Right hindlimb (tissue), 1 donor: ENCODE results near the gene RDH13.
"Not testable (repeated sequence)": the region's sequence is repeated elsewhere in the genome, so short reads cannot be mapped to it uniquely, and the experiment has no call there.

ENCODE experiments used
- DNase-seq: peaks from one replicate; pipeline ENCODE4 v3.0.0-alpha.2; 2018

Gene RDH13

DNA sequence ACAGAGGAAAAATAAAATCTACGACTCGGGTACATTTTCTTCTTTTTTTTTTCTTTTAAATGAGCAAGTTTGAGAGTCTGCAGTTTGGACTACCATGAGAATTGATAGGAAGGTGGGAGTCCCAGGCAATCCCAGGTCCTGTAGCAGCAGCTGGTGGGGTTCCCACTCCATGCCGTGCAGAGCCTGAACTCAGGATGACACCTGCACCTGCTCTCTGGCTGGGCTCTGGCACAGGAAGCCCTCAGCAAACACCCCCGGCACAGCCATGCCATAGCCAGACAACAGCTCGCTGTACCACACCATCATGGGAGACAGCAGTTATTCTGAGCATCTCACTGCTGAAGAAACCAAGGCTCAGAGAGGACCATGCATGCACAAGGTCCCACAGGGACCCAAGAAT, 18.7 kb downstream of the RDH13 start:
- DNase-seq = no peak

DNA sequence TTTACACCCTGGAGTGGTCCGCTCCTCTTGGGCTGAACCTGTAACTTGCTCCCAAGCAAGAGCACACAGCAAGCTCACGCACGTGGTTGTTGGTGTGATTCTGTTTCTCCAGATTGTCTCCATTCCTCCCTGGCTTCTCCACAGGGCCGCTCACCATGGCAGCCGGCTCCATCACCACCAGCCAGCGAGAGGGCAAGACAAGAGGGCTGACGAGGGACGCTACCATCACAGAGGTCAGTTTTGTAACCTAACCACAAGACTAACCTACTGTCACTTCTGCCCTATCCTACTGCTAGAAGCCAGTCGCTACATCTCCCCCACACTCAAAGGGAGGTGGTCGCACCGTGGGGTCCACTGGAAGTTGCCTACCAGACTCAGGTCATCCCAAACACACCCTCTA, 20.3 kb downstream of the RDH13 start:
- no peak for DNase-seq

DNA sequence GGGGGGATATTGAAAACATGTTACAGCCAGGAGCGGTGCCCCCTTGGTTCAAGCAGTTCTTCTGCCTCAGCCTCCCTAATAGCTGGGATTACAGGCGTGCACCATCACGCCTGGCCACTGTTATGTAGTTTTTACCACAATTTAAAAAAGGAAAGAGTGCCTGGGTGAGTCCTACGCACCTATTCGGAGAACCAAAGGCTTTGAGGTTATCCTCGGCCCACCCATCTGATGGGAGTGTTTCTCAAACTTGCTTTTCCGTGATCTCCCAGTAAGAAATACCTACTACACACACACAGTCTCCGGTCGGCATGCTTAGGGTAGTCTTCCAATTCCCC, 20.6 kb downstream of the RDH13 start:
- DNase-seq = no peak

DNA sequence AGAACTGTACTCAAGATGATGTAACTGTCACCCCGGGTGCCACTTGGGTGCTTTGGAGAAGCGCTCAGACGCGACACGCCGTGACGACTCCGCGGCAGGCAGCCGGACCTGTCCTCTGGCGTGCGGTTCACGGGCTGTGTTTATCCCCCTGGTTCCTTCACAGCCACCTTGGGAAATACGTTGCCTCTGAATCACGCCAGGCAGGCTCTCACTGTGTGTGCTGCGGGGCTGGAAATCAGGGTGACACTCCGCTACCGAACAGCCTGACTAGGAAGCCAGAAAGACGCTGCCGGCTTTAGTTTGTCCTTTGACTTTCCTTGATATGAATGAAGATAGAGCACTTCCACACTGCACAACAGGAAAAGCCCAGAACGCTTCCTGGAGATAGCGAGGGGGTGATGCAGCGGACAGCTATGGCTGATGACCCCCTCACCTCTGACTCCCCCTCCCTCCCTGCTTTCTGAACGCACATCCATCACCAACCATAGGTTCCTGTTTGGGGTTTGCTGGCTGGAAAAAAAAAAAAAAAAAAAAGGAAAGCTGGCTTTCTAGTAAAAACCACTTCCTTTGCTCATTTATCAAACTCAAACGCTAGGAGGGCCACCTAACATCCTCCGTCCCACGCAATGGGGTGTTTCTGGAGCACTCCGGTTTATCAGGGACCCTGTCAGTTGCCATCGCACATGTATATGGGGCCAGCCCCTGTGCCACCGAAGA, 21.2 kb downstream of the RDH13 start:
- no peak for DNase-seq

DNA sequence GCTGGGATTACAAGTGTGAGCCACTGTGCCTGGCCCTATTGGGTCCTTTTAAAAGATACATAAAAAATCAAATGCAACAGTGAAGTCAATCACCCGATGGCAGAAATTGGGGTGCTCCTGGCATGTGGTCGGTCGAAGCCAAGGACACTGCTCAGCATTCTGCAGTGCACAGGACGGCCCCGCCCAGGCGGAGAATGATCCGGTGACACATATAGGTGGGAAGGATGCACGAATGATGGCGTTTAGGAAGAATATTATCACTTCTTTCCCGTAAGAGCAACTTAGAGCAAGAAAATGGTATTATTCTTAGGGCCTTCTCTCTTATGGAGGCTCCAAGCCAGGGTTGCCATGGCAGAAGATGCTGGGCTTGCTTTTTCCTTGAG, 21.7 kb downstream of the RDH13 start:
- DNase-seq = no peak

DNA sequence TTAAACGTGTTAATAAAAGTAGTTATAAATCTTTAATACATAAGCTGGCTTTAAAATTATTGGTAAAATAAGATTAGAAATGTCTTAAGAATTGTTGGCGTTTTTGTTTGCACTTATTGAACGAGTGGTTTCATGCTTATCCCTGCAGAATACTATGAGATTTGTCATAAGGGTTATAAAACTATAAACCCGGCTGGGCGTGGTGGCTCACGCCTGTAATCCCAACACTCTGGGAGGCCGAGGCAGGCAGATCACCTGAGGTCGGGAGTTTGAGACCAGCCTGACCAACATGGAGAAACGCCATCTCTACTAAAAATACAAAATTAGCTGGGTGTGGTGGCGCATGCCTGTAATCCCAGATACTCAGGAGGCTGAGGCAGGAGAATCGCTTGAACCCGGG, 22.3 kb downstream of the RDH13 start:
- DNase-seq = not testable (repeated sequence)

DNA sequence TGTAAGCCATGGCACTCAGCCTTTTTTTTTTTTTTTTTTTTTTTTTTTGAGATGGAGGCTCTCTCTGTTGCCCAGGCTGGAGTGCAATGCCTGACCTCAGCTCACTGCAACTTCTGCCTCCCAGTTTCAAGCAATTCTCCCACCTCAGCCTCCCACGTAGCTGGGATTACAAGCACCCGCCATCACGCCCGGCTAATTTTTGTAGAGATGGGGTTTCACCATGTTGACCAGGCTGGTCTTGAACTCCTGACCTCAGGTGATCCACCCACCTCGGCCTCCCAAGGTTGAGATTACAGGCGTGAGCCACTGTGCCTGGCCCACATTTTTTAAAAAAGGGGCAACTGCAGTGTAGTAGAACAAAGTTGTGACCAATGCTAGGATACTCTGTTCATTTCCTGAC, 25.3 kb downstream of the RDH13 start:
- DNase-seq = not testable (repeated sequence)

DNA sequence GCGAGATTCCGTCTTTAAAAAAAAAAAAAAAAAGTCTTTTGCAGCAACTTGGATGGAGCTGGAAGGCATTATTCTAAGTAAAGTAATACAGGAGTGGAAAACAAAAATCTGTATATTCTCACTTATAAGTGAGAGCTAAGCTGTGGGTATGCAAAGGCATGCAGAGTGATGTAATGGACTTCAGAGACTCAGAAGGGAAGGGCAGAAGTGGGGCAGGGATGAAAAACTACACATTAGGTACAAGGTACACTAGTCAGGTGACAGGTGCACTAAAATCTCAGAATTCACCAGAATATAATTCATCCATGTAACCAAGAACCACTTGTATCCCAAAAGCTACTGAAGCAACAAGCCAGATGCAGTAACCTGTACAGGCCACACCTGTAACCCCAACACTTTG, 26.9 kb downstream of the RDH13 start:
- DNase-seq = no peak

DNA sequence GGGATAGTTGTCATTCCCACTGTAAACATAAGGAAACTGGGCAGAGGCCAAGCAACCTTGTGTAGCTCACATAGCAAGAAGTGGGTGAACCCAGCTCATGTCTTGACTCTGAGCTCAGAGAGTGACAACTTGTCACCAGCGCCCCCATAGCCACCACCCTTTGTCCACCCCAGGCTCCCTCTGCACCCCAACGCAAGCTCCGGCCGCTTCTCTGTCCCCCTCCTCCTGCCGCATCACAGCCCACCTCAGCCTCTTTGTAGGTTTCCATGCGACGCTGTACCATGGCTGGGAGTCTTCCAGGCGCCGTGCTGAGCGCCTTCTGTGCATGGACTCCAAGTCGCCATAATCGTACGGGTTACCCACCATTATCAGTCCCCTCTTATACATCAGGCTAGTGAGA, 28.2 kb downstream of the RDH13 start:
- DNase-seq = no peak

DNA sequence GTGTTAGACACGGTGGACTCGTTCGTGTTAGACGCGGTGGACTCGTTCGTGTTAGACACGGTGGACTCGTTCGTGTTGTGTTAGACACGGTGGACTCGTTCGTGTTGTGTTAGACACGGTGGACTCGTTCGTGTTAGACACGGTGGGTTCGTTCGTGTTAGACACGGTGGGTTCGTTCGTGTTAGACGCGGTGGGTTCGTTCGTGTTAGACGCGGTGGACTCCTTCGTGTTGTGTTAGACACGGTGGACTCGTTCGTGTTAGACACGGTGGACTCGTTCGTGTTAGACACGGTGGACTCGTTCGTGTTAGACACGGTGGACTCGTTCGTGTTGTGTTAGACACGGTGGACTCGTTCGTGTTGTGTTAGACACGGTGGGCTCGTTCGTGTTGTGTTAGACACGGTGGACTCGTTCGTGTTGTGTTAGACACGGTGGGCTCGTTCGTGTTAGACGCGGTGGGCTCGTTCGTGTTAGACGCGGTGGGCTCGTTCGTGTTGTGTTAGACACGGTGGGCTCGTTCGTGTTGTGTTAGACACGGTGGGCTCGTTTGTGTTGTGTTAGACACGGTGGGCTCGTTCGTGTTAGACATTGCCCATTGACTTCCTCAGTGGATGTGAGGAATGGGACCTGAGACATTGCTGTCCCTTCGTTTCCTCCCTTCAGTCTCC, 29.8 kb downstream of the RDH13 start:
- DNase-seq = not testable (repeated sequence)

DNA sequence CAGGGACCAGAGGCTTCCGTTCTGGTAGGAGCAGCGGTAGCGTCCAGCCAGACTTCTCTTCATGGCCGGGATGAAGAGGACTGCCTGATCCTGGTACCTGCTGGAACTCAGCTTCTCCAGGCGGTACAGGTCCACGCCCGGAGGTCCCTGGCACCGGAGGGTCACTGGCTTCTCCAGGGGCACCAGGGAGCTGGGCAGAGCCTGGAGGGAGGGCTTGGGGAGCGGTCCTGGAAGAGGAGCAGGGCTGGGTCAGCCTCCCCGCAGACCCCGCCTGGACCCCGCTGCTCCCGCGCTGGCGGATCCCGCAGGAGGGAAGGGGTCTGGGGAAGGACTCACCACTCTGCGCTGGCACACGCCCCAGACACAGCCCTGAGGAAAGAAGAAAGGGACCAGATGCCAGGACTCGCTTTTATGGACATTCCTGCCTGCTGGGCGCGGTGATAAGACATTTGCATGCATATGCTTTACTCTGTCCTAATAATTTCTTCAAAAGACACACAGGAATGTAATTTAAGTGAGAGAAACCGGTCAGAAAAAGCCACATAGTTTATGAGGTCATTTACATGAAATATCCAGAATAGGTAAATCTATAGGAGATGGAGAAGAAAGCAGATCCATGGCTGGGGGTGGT, 30.7 kb downstream of the RDH13 start:
- no peak for DNase-seq

DNA sequence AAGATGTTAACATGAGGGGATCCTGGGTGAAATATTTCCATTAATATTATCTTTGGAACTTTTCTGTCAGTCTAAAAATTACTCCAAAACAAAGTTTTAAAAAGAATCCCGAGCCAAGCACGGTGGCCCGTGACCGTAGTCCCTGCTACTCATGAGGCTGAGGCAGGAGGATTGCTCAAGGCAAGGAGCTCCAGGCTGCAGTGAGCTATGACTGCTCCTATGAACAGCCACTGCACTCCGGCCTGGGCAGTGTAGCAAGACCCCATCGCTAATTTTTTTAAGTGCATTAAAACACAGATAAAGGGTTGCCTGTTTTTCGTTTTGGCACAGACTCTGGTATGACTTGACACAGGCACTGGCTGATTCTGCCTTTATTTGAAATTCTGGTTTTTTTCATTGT, 31.8 kb downstream of the RDH13 start:
- DNase-seq = no peak

DNA sequence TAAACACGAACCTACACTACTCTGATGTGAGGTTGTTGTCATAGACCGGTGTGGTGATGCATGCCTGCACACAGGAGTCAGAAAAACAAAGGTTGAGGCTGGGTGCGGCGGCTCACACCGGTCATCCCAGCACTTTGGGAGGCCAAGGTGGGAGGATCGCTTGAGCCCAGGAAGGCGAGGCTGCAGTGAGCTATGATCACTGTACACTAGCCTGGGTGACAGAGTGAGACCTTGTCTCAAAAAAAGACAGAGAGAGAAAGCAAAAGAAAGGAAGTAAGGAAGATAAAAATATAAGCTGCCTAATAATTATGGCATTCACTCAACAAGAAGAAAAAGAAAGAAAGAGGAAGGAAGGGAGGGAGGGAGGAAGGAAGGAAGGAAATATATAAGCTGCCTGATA, 34.2 kb downstream of the RDH13 start:
- no peak for DNase-seq

DNA sequence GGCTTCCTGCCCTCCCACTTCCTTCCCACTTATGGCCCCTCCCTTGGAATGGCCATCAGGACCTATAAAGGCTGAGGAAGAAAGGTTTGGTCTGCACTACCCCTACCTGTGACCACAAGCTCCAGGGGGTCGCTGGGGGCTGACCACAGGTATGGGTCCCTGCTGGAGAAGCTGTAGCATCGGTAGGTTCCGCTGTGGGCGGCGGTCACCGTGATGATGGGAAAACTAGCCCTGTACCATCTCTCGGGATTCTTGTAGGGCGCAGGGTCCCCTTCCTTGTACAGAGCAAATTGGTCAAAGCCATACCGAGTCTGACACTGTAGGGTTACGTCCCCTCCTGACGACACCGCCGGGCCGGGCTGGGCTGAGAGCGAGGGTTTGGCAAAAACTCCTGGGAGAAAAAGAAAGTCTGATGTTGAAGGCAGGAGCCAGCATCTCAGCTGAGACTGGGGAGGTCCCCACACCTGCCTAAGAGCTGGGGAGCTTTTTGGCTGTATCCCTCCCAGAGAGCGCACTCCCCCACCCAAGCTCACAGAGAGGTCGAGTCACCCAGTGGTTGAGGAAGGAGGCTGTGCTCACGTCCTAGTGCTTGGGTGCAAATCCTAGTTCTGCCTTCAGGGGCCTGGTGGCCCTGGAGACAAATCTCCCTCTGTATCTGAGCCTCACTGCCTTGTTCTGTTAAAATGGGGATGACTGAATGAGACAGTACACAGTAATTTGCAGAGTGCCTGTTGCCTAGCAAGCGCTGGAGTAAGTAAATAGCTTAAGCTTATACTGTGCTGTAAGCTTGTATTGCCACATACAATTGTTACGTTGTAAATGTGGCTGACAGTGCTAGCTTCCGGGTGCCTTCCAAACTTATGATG, 35.2 kb downstream of the RDH13 start:
- no peak for DNase-seq

DNA sequence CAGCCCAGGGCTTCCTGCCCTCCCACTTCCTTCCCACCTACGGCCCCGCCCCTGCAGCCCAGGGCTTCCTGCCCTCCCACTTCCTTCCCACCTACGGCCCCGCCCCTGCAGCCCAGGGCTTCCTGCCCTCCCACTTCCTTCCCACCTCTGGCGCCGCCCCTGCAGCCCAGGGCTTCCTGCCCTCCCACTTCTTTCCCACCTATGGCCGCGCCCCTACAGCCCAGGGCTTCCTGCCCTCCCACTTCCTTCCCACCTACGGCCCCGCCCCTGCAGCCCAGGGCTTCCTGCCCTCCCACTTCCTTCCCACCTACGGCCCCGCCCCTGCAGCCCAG, 35.8 kb downstream of the RDH13 start:
- DNase-seq = not testable (repeated sequence)

DNA sequence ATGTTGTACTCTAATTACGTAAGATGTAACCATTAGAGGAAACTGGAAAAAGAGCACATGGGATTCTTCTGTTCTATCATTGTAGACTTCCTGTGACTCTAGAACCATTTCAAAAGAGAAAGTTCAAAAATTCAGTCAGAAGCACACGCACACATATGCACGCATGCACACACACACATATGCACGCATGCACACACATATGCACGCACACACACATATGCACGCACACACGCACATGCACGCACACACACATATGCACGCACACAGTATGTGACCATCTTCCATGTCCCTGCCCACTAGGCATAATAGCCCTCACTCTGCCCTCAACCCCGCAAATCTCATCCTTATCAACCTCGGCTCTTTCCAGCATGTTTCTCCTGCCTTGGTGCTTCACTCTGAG, 38.8 kb downstream of the RDH13 start:
- no peak for DNase-seq

DNA sequence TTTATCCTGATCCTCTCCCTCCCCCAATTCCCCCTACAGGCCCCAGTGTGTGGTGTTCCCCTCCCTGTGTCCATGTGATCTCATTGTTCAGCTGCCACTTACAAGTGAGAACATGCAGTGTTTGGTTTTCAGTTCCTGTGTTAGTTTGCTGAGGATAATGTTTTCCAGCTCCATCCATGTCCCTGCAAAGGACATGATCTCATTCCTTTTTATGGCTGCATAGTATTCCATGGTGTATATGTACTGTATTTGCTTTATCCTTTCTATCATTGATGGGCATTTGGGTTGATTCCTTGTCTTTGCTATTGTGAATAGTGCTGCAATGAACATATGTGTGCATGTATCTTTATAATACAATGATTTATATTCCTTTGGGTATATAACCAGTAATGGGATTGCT, 42.6 kb downstream of the RDH13 start:
- not testable (repeated sequence) for DNase-seq

DNA sequence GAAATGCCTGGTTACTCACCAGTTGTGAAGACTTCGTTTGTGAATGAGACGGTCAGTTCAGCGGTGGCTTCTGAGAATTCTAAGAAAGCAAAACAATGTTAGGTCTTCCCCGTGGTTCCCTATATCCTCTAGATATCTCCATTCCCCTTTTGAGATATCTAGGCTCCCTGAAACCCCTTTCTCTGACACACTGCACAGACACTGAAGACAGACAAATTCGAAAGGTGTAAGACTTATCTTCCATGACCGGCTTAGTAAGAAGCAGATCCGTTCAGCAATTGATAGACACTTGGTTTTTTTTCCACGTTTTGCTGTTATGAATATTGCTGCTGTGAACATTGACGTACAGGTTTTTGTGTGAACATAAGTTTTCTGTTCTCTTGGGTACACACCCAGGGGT, 44.3 kb downstream of the RDH13 start:
- DNase-seq = no peak

DNA sequence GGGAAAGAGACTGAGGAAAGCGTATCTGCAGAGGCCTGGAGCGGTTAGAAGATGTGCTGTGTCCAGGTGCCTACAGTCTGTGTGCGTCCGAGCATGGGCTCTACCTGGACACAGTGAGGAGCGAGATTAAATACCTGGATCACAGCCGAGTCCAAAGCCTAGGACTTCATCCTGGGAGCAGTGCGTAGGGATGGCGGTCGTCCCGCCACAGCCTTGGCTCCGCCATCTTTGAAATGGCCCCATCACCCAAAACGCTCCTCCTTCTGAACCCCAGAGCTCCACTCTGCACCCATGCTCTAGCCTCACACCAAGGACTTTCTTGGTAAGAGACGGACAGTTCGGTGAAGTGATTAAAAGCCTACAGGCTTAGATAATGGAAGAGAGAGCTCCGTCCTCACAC, 44.7 kb downstream of the RDH13 start:
- DNase-seq = no peak

DNA sequence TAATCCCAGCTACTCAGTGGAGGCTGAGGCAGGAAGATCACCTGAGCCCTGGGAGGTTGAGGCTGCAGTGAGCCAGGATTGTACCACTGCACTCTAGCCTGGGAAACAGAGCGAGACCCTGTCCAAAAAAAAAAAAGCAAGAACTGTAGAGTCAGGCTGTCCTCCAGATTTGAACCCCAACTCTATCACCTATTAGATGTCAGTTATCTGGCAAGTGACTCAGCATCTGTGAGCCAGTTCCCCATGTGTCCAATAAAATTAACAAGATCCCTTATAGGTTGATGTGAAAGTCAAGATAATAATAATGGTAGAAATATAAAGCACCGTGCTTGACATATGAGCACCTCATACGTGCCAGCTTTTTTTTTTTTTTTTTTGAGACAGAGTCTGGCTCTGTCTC, 46.9 kb downstream of the RDH13 start:
- DNase-seq = no peak

DNA sequence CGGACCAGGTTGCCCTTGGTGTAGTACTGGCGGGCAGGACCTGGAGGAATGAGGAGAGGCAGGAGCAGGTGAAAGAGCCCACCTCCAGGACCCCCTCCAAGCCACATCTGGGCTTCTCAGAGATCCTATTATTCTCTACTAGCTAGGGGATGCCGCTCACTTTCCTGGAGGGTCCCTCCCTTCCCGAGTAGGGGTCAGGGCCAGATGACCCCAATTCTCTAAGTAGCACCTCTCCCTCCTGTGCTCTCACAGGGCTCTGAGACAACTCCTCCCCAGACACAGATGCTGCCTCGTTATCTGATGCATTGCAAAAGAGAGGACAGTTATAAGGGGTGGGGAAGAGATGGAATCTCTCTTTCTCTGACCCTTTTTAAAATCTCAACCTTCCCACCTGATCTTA, 47.8 kb downstream of the RDH13 start:
- no peak for DNase-seq

DNA sequence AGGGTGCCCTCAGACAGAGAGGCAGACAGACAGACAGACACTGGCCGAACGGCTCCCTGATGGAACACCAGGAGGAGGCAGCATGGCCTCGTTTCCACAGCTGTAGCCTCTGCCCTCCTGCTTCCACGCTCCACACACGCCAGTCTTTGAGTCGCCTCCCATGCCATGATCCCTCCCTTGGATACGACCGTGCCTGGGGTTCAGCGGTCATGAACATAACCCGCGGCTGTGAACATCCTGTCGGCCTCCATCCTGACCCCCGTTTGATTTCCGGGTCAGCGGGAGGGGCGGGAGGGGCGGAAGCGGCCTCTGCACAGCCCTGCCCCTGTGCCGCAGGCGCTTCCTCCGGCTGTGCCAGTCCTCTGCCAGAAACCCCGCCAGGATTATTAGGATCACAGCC, 48.2 kb downstream of the RDH13 start:
- DNase-seq = no peak

DNA sequence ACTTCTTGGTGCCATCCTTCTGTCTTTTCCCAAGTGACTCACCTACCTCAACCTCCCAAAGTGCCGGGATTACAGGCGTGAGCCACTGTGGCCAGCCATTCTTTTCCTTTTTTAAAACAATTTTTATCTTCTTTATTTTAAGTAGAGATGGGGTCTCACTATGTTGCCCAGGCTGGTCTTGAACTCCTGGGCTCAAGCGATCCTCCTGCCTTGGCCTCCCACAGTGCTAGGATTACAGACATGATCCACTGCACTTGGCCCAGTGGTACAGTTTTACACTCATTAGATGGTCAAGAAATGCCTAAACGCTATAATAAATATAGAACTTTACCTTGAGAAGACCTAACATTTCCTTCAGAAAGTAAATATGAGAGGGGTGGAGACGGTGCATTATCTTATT, 49.4 kb downstream of the RDH13 start:
- DNase-seq = no peak

DNA sequence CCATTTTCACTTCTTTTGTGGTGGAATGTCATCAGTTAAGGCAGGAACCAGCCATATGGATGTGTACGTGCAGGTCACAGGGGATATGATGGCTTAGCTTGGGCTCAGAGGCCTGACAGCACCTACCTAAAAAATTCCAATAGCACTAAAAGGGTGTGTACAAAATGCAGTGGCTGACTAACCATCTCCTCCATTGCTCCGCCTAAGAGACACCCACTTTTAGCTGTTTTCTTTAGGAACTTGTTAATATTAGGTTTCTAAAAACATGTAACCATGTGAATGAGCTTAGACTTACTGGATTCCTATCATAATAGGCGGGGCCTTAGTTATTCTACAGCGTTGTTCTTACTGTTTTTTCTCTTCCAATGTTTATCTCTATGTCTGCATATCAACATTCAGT, 50.6 kb downstream of the RDH13 start:
- no peak for DNase-seq
